K562 (cell line): Measurements from ENCODE around the gene DNAJB12. TPM values are rescaled to one million over a fixed set of nuclear protein-coding genes. Genes with fewer than 3 reads are reported as not detected.

Experiments used
- ATAC-seq: fragments of 200-7000 bp; cut with Tn5 transposase; 3 replicates; pipeline ENCODE4 v1.9.1; 2020; ENCODE audit warnings: moderate library complexity
- BruUV-seq: library from RNA; stranded (reverse); fragments of 400-500 nt; replicated peaks from 2 replicates; lab custom pipeline; 2021; lab: Mats Ljungman, UMichigan
- CTCF ChIA-PET: fragments of 300-600 bp; formaldehyde crosslinking; extraction: SDS; loops from one replicate; lab custom pipeline; 2021; ENCODE audit warnings: low intra/inter-chr PET ratio; lab: Yijun Ruan, JAX
- POLR2A ChIA-PET: fragments of 300-600, 350-650 bp; sonication (Branson Sonifier 250); formaldehyde crosslinking; extraction: SDS; loops from one replicate; lab custom pipeline; 2021; ENCODE audit warnings: antibody characterized with exemption, inconsistent platforms; lab: Yijun Ruan, JAX
- DNase-seq, 4 experiments: peaks; one replicate each; pipeline versions ENCODE4 v3.0.0 to v3.0.0-alpha.2; 2011 to 2018; ENCODE audit warnings: low spot score in 3 of 4, mixed read lengths in 3 of 4; ENCODE audit errors: extremely low read depth in 1 of 4
- FAIRE-seq: peaks from 2 replicates; lab custom pipeline; 2011; peaks lifted over from hg19 to GRCh38; lab: Jason Lieb, UNC
- H2AFZ ChIP-seq: 2 replicates; pipeline ENCODE4 v1.6.0; 2011; ENCODE audit warnings: low read depth, low read length, control low read depth, inconsistent platforms
- H3K27ac ChIP-seq: fragments of 200-600 bp; 3 replicates; pipeline ENCODE4 v1.8.0; 2011; ENCODE audit warnings: low read depth, mild to moderate bottlenecking, control low read depth, inconsistent platforms, low read length, moderate library complexity, mixed read lengths; ENCODE audit errors: extremely low read depth
- H3K27me3 ChIP-seq, 2 experiments: fragments of 300-600 bp in 1 of 2; 2 replicates in 1 of 2; 3 replicates in 1 of 2; pipeline versions ENCODE4 v1.6.0 to v1.8.0; 2011; ENCODE audit warnings: inconsistent platforms in 2 of 2, low read length in 2 of 2, mild to moderate bottlenecking in 1 of 2, mixed read lengths in 1 of 2, moderate library complexity in 1 of 2; ENCODE audit not compliant: control insufficient read depth in 2 of 2, insufficient read depth in 2 of 2
- H3K36me3 ChIP-seq: fragments of 300-600 bp; 3 replicates; pipeline ENCODE4 v1.8.0; 2011; ENCODE audit warnings: mild to moderate bottlenecking, low read length, inconsistent platforms; ENCODE audit not compliant: control insufficient read depth, insufficient read depth
- H3K4me1 ChIP-seq, 2 experiments: fragments of 200-600 bp in 1 of 2; replicated peaks in 1 of 2; 2 replicates in 1 of 2; 3 replicates in 1 of 2; pipeline versions ENCODE4 v1.5.1 to v1.8.0; 2011; ENCODE audit warnings: inconsistent platforms in 2 of 2, low read length in 2 of 2, mild to moderate bottlenecking in 1 of 2, mixed read lengths in 1 of 2, moderate library complexity in 1 of 2; ENCODE audit not compliant: control insufficient read depth in 2 of 2, insufficient read depth in 2 of 2
- H3K4me2 ChIP-seq: 2 replicates; pipeline ENCODE4 v1.6.1; 2011; ENCODE audit warnings: low read length, control low read depth, inconsistent platforms, mixed read lengths; ENCODE audit not compliant: insufficient read depth
- H3K4me3 ChIP-seq: fragments of 200-600 bp; sonication (generic), shearing (Covaris generic); 2 replicates; pipeline ENCODE4 v1.5.1; 2016; ENCODE audit warnings: control low read depth, inconsistent platforms
- H3K79me2 ChIP-seq: fragments of 200-600 bp; 3 replicates; pipeline ENCODE4 v1.8.0; 2011; ENCODE audit warnings: low read length, inconsistent platforms; ENCODE audit not compliant: control insufficient read depth, insufficient read depth
- H3K9ac ChIP-seq, 2 experiments: 2 replicates each; pipeline versions ENCODE4 v1.6.0 to v1.6.1; 2011; ENCODE audit warnings: low read depth in 2 of 2, low read length in 2 of 2, control low read depth in 1 of 2, inconsistent platforms in 1 of 2, mild to moderate bottlenecking in 1 of 2, mixed read lengths in 1 of 2; ENCODE audit not compliant: insufficient read depth in 1 of 2
- H3K9me1 ChIP-seq: one replicate; pipeline ENCODE4 v1.6.0; 2011; ENCODE audit warnings: inconsistent platforms, mild to moderate bottlenecking, low read length, moderate library complexity; ENCODE audit not compliant: control insufficient read depth, insufficient read depth
- H3K9me3 ChIP-seq: replicated peaks from 2 replicates; pipeline ENCODE4 v1.5.1; 2011; ENCODE audit warnings: low read depth, low read length, inconsistent platforms; ENCODE audit not compliant: control insufficient read depth, insufficient read depth
- H4K20me1 ChIP-seq: replicated peaks from 2 replicates; pipeline ENCODE4 v1.6.1; 2011; ENCODE audit warnings: low read length, inconsistent platforms, mixed read lengths; ENCODE audit not compliant: control insufficient read depth, insufficient read depth
- ADNP ChIP-seq: fragments of 200-800 bp; sonication (Bioruptor generic); IDR thresholded peaks from 2 replicates; pipeline ENCODE4 v1.6.1; 2016; ENCODE audit warnings: missing genetic modification characterization, missing compliant biosample characterization
- BCOR ChIP-seq: fragments of 450-650 bp; IDR thresholded peaks from 2 replicates; pipeline ENCODE4 v1.6.1; 2016
- BHLHE40 ChIP-seq: IDR thresholded peaks from 2 replicates; pipeline ENCODE4 v1.6.1; 2011; ENCODE audit warnings: low read length, improper control_type of control experiment
- CREB3 ChIP-seq: fragments of 450-650 bp; conservative IDR thresholded peaks from 2 replicates; pipeline ENCODE4 v1.6.1; 2016; ENCODE audit warnings: missing genetic modification characterization, low read depth, mild to moderate bottlenecking, missing compliant biosample characterization, moderate library complexity
- FOXA3 ChIP-seq, 2 experiments: fragments of 450-650 bp in 1 of 2; sonication (generic) in 1 of 2; formaldehyde crosslinking; IDR thresholded peaks in 1 of 2; conservative IDR thresholded peaks in 1 of 2; 2 replicates each; pipeline versions ENCODE4 v1.4.0 to v1.8.0; 2020 to 2022; ENCODE audit warnings: mild to moderate bottlenecking in 2 of 2, missing genetic modification reagents in 1 of 2
- HDAC2 ChIP-seq: fragments of 450-650 bp; IDR thresholded peaks from 2 replicates; pipeline ENCODE4 v1.6.1; 2016; ENCODE audit warnings: mild to moderate bottlenecking
- KDM1A ChIP-seq, 2 experiments: fragments of 450-650 bp; IDR thresholded peaks; 2 replicates each; pipeline ENCODE4 v1.6.1; 2016; ENCODE audit warnings: mild to moderate bottlenecking in 2 of 2
- LCOR ChIP-seq: sonication (generic); formaldehyde crosslinking; IDR thresholded peaks from 2 replicates; pipeline ENCODE4 v1.8.0; 2022; ENCODE audit warnings: mild to moderate bottlenecking, missing genetic modification reagents
- NR2C1 ChIP-seq, 2 experiments: fragments of 450-650 bp; IDR thresholded peaks; 2 replicates each; pipeline ENCODE4 v1.6.1; 2017; ENCODE audit warnings: mild to moderate bottlenecking in 2 of 2, antibody characterized with exemption in 1 of 2, inconsistent platforms in 1 of 2, missing compliant biosample characterization in 1 of 2, missing genetic modification characterization in 1 of 2
- NUFIP1 ChIP-seq: fragments of 450-650 bp; IDR thresholded peaks from 2 replicates; pipeline ENCODE4 v1.6.1; 2018; ENCODE audit not compliant: partially characterized antibody
- PBX2 ChIP-seq, 2 experiments: IDR thresholded peaks in 1 of 2; conservative IDR thresholded peaks in 1 of 2; 2 replicates each; pipeline ENCODE4 v1.6.1; 2016; ENCODE audit warnings: low read depth in 2 of 2, mild to moderate bottlenecking in 1 of 2, missing compliant biosample characterization in 1 of 2, missing genetic modification characterization in 1 of 2, moderate library complexity in 1 of 2
- RBM25 ChIP-seq: fragments of 200-400 bp; formaldehyde crosslinking; IDR thresholded peaks from 2 replicates; pipeline ENCODE4 v1.6.1; 2018; ENCODE audit warnings: low read length, low read depth, moderate library complexity; ENCODE audit not compliant: severe bottlenecking
- RCOR1 ChIP-seq, 2 experiments: IDR thresholded peaks; 2 replicates each; pipeline ENCODE4 v1.6.1; 2012; ENCODE audit warnings: low read depth in 2 of 2, low read length in 2 of 2, borderline replicate concordance in 1 of 2, improper control_type of control experiment in 1 of 2
- TAF7 ChIP-seq: fragments of 450-650 bp; IDR thresholded peaks from 2 replicates; pipeline ENCODE4 v1.6.1; 2016; ENCODE audit warnings: missing genetic modification characterization, missing compliant biosample characterization
- XRCC4 ChIP-seq: IDR thresholded peaks from one replicate; pipeline ENCODE4 v1.6.1; 2011; ENCODE audit not compliant: insufficient read depth, insufficient read length; ENCODE audit errors: extremely low read depth
- ZNF175 ChIP-seq: fragments of 200-800 bp; sonication (Bioruptor generic); IDR thresholded peaks from 2 replicates; pipeline ENCODE4 v1.6.1; 2016; ENCODE audit warnings: low read depth, mild to moderate bottlenecking, missing genetic modification characterization, missing compliant biosample characterization
- ZNF766 ChIP-seq: fragments of 200-800 bp; sonication (Bioruptor generic); conservative IDR thresholded peaks from 2 replicates; pipeline ENCODE4 v1.6.1; 2016; ENCODE audit warnings: missing genetic modification characterization, missing compliant biosample characterization
- WGBS: fragments of 100-300 bp; shearing (Covaris generic); methylation state at CpG from one replicate; pipeline ENCODE4 v1.1.6; 2016; ENCODE audit warnings: low coverage, mixed read lengths; ENCODE audit not compliant: insufficient coverage; ENCODE audit errors: missing lambda C conversion rate; 5-methylcytosine and 5-hydroxymethylcytosine counted together
- in situ Hi-C: fragments of 300-500 bp; cut with MboI; formaldehyde crosslinking; loops from 4 replicates; pipeline ENCODE4 v1.15.0; 2018; ENCODE audit warnings: inconsistent platforms, mixed read lengths
- intact Hi-C: fragments of 100-400 bp; cut with micrococcal nuclease; formaldehyde crosslinking; loops from 2 replicates; pipeline ENCODE4 v1.14.2; 2022
- polyA plus RNA-seq, 8 experiments: library from polyadenylated mRNA; depleted of rRNA in 4 of 8; stranded (reverse) in 5 of 8; unstranded in 3 of 8; fragments of >200 nt; fragmentation: Nextera tagmentation in 2 of 8; fragmentation: Illumina TruSeq in 1 of 8; extraction: Ambion mirVana in 2 of 8; extraction: Trizol in 1 of 8; gene quantifications; 2 replicates each; pipeline versions ENCODE4 v1.2.1 to v1.2.3, GENCODE V29; 2011 to 2014; ENCODE audit warnings: inconsistent platforms in 1 of 8, missing spikeins in 1 of 8
- total RNA-seq, 7 experiments: library from RNA; depleted of rRNA in 6 of 7; stranded (reverse); fragments of >200 nt in 6 of 7; fragmentation: Illumina TruSeq in 2 of 7; extraction: Trizol in 2 of 7; gene quantifications; 2 replicates each; pipeline versions ENCODE4 v1.2.1 to v1.2.3, GENCODE V29; 2011 to 2021; ENCODE audit warnings: low replicate concordance in 1 of 7

DNAJB12 gene
- total and polyA plus RNA-seq, 9 of the 15 experiments (the other 6 are each of a cell fraction or from before 2014, with no cell fraction given) = 3.5 to 31.5 (median 20.3) TPM

GRCh38 chr10:72285972-72286521, 68.7 kb downstream of the DNAJB12 start:
- peaks cover 5% of the 10 kb centered on the region for H3K9me1 ChIP-seq
- 50% methylated on average over 14 of the region's 14 CpGs for WGBS
- peak in 2 of 4 experiments; percentile 6 to 14 for DNase-seq
- H3K36me3 ChIP-seq = no peaks in the 10 kb centered on the region
- peaks cover 12 to 24% of the 10 kb centered on the region in 2 experiments for H3K4me1 ChIP-seq
- in situ Hi-C loops = no loop called here
- CTCF ChIA-PET = no interaction called here
- H3K4me3 ChIP-seq = no peak overlapping the region
- TF ChIP-seq TAF7 (tag) (no peak), RCOR1 (IDR thresholded peaks at IDR 0.05; ENCODE audit: borderline replicate concordance in 1 of 2, low read depth in 2 of 2, low read length in 2 of 2) (peak in 1 of 2 experiments; percentile 49; a peak in 1 of 4 replicates), HDAC2 (peak; percentile 39; the same call in 1 of the 2 replicates), ZNF175 (CRISPR knock-in tag) (no peak), RBM25 (peak; percentile 88), BHLHE40 (no peak), PBX2 (CRISPR knock-in tag; IDR thresholded peaks at IDR 0.05; ENCODE audit: low read depth) (no peak), PBX2 (tag; conservative IDR thresholded peaks at IDR 0.05; ENCODE audit: low read depth) (no peak), XRCC4 (no peak), KDM1A (IDR thresholded peaks at IDR 0.05) (peak; percentile 55 to 72; a peak in 3 of 4 replicates), FOXA3 (CRISPR knock-in tag; conservative IDR thresholded peaks at IDR 0.05 in 1 of 2, IDR thresholded peaks at IDR 0.05 in 1 of 2) (peak in 1 of 2 experiments; percentile 58; a peak in 1 of 4 replicates), NUFIP1 (no peak), ADNP (peak; percentile 23), CREB3 (no peak), ZNF766 (CRISPR knock-in tag) (no peak), LCOR (CRISPR knock-in tag) (no peak), NR2C1 (IDR thresholded peaks at IDR 0.05) (no peak), NR2C1 (tag; IDR thresholded peaks at IDR 0.05) (no peak), BCOR (peak; percentile 85)
- TF ChIP-seq, all 486 proteins: peak for 7
- Histone ChIP-seq H4K20me1 (no peaks in the 10 kb centered on the region), H3K27ac (no peak overlapping the region), H2AFZ (peak overlapping the region; percentile 48), H3K9ac (peak overlapping the region in 1 of 2 experiments; percentile 57; a peak in 1 of 4 replicates), H3K79me2 (no peaks in the 10 kb centered on the region), H3K4me2 (no peak overlapping the region), H3K27me3 (no peaks in the 10 kb centered on the region), H3K9me3 (no peaks in the 10 kb centered on the region)
- POLR2A ChIA-PET = interaction anchor here (0.6 to 6.6 kb wide), 6 partner anchors 8 to 224 kb away, joined by 3 to 92 read pairs (median 10); partner anchors contain the start of gene DDIT4
- ATAC-seq = no peak; the same call in 1 of the 3 replicates
- FAIRE-seq = no peak
- intact Hi-C loops = no loop called here
- BruUV-seq = no TSS peak
